ENCODE data around the gene TMEM52.

GRCh38 chr1:1900883-1901640, 18.0 kb downstream of the TMEM52 start:
- no peak for TF ChIP-seq EZH2 (IDR thresholded peaks at IDR 0.05; ENCODE audit: borderline replicate concordance, insufficient read depth, low read length, poor library complexity, severe bottlenecking)
- no peak for TF ChIP-seq CTCF (IDR thresholded peaks at IDR 0.05; ENCODE audit: poor library complexity, severe bottlenecking)
- no peak for TF ChIP-seq EP300 (conservative IDR thresholded peaks at IDR 0.05; ENCODE audit: poor library complexity, severe bottlenecking)
- no peak for TF ChIP-seq TAF1 (IDR thresholded peaks at IDR 0.05; ENCODE audit: low read depth)
- no peak for TF ChIP-seq MXI1 (conservative IDR thresholded peaks at IDR 0.05; ENCODE audit: poor library complexity, severe bottlenecking)
